Measurements from ENCODE around the gene CIAO1. TPM values are rescaled to one million over a fixed set of nuclear protein-coding genes. Genes with fewer than 3 reads are reported as not detected.

The CIAO1 gene
- total RNA-seq, 1 donor from 2014 or later = 63.7 TPM

DNA sequence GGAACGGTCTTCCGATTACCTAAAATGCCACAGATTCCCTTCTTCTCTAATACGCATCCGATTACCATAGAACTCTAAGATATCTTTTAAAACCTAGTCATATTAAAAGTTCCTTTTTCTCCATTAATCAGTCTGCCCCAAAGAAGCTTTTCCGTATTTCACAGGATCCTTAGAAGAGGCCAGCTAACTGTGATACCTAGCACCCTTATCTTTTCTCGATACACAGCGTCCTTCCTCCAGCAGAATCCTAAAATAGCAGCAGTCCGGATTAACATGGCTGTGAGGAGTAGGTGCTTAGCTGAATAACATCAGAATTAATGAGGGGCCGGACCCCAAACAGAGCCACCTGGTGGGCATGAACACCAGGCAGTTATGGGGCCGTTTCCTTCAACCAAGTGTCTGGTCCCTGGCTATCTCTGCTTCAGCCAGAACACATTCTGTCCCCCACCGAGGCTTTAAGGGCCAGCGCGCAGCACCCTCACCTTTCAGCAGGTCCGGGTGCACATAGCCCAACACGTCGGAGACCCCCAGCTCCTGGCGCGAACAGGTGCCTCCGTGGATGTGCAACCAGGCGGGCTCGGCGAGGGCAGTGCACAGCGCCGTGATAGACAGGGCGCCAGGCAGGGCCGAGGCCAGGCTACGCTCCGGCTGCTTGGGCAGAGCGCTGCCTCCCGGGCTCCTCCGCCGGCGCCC is 1.2 kb upstream of the CIAO1 start:
- DNase-seq (ENCODE audit: low spot score) = peak; percentile 50
- Mint-ChIP-seq H3K36me3 (ENCODE audit: low read depth, unreplicated experiment) (peaks cover 18% of the 10 kb centered on the region), H3K27me3 (ENCODE audit: unreplicated experiment) (peaks cover 21% of the 10 kb centered on the region), H3K9me3 (ENCODE audit: unreplicated experiment) (no peaks in the 10 kb centered on the region), H3K4me3 (ENCODE audit: unreplicated experiment) (peak overlapping the region; percentile 93), H3K27ac (ENCODE audit: unreplicated experiment) (peak overlapping the region; percentile 58), H3K4me1 (ENCODE audit: unreplicated experiment) (peaks cover 26% of the 10 kb centered on the region)
- TF ChIP-seq CTCF (IDR thresholded peaks at IDR 0.05; ENCODE audit: unreplicated experiment) = no peak

GRCh38 chr2:96265349-96265839 is 631 bp upstream of the CIAO1 start:
- Mint-ChIP-seq H3K4me3 (ENCODE audit: unreplicated experiment) (peak overlapping the region; percentile 100), H3K4me1 (ENCODE audit: unreplicated experiment) (peaks cover 23% of the 10 kb centered on the region), H3K9me3 (ENCODE audit: unreplicated experiment) (no peaks in the 10 kb centered on the region), H3K36me3 (ENCODE audit: low read depth, unreplicated experiment) (peaks cover 18% of the 10 kb centered on the region), H3K27ac (ENCODE audit: unreplicated experiment) (no peak overlapping the region), H3K27me3 (ENCODE audit: unreplicated experiment) (peaks cover 21% of the 10 kb centered on the region)
- TF ChIP-seq CTCF (IDR thresholded peaks at IDR 0.05; ENCODE audit: unreplicated experiment) = no peak
- DNase-seq (ENCODE audit: low spot score) = no peak

- peak; percentile 29 for TF ChIP-seq CTCF (IDR thresholded peaks at IDR 0.05; ENCODE audit: unreplicated experiment)
- H3K4me1 Mint-ChIP-seq (ENCODE audit: unreplicated experiment) = peaks cover 16% of the 10 kb centered on the region
- H3K9me3 Mint-ChIP-seq (ENCODE audit: unreplicated experiment) = no peaks in the 10 kb centered on the region
- no peak overlapping the region for H3K27ac Mint-ChIP-seq (ENCODE audit: unreplicated experiment)
- H3K4me3 Mint-ChIP-seq (ENCODE audit: unreplicated experiment) = peak overlapping the region; percentile 86
- DNase-seq (ENCODE audit: low spot score) = peak; percentile 34
- H3K27me3 Mint-ChIP-seq (ENCODE audit: unreplicated experiment) = peaks cover 21% of the 10 kb centered on the region
- peaks cover 24% of the 10 kb centered on the region for H3K36me3 Mint-ChIP-seq (ENCODE audit: low read depth, unreplicated experiment)
Measured at GRCh38 chr2:96267159-96267971, 1.3 kb downstream of the CIAO1 start.

DNA sequence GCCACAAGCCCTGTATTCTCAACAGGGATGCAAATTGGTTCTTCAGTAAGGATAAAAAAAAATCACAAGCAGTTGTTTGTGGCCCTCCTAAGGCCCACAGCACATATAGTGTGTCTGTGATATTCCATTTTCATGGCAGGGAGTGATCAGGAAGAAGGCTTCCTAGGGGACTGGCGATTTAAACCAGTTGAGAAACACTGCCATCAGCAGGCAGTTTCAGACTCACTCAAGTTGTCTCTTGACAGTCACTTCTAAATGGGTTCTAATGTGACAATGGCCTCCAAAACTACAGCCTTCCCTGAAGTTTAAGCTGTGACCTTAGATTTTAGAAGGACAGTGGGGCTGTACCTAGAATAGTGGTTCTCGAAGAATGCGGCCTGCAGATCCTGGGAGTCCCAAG is 6.0 kb downstream of the CIAO1 start:
- no peak overlapping the region for H3K27ac Mint-ChIP-seq (ENCODE audit: unreplicated experiment)
- H3K9me3 Mint-ChIP-seq (ENCODE audit: unreplicated experiment) = no peaks in the 10 kb centered on the region
- H3K4me3 Mint-ChIP-seq (ENCODE audit: unreplicated experiment) = no peak overlapping the region
- peaks cover 9% of the 10 kb centered on the region for H3K27me3 Mint-ChIP-seq (ENCODE audit: unreplicated experiment)
- TF ChIP-seq CTCF (IDR thresholded peaks at IDR 0.05; ENCODE audit: unreplicated experiment) = no peak
- peaks cover 24% of the 10 kb centered on the region for H3K36me3 Mint-ChIP-seq (ENCODE audit: low read depth, unreplicated experiment)
- DNase-seq (ENCODE audit: low spot score) = no peak
- H3K4me1 Mint-ChIP-seq (ENCODE audit: unreplicated experiment) = peaks cover 3% of the 10 kb centered on the region

DNA sequence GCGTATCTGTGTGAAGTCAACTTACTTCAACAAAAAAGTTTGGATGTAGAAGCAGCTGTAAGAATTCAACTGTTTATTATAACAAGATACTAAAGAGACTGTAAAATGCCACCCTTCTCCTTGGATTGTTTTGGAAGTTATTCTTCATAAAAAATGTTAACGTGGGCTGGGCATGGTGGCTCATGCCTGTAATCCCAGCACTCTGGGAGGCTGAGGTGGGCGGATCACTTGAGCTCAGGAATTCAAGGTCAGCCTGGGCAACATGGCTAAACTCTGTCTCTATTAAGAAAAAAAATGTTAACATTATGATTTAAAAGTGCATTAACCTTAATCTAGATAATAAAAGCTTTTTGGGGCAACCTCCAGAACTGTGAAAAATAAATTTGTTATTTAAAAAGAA is 7.7 kb downstream of the CIAO1 start:
- H3K4me1 Mint-ChIP-seq (ENCODE audit: unreplicated experiment) = no peaks in the 10 kb centered on the region
- H3K36me3 Mint-ChIP-seq (ENCODE audit: low read depth, unreplicated experiment) = peaks cover 36% of the 10 kb centered on the region
- peaks cover 9% of the 10 kb centered on the region for H3K27me3 Mint-ChIP-seq (ENCODE audit: unreplicated experiment)
- H3K4me3 Mint-ChIP-seq (ENCODE audit: unreplicated experiment) = no peak overlapping the region
- no peak overlapping the region for H3K27ac Mint-ChIP-seq (ENCODE audit: unreplicated experiment)
- DNase-seq (ENCODE audit: low spot score) = no peak
- H3K9me3 Mint-ChIP-seq (ENCODE audit: unreplicated experiment) = no peaks in the 10 kb centered on the region
- TF ChIP-seq CTCF (IDR thresholded peaks at IDR 0.05; ENCODE audit: unreplicated experiment) = no peak

Measured in endothelial cell (in vitro differentiated cells).